GM19240 (cell line): Measurements from ENCODE around the gene ADAMTS2.
A peak's percentile ranks its signal among the peaks of the same experiment; 100 is the strongest.

Experiments used
- DNase-seq: peaks from one replicate; pipeline ENCODE4 v3.0.0; 2011; ENCODE audit warnings: low spot score; ENCODE audit not compliant: insufficient read length

ADAMTS2 gene

GRCh38 chr5:179181988-179182387, 163.3 kb downstream of the ADAMTS2 start:
- DNase-seq = no peak

GRCh38 chr5:179180921-179181645, 164.2 kb downstream of the ADAMTS2 start:
- no peak for DNase-seq

GRCh38 chr5:179180061-179180610, 165.1 kb downstream of the ADAMTS2 start:
- DNase-seq = no peak

- DNase-seq = no peak
Measured at GRCh38 chr5:179177711-179178575, 167.3 kb downstream of the ADAMTS2 start.

- no peak for DNase-seq
Measured at GRCh38 chr5:179176571-179177230, 168.6 kb downstream of the ADAMTS2 start.

GRCh38 chr5:179176166-179176565, 169.1 kb downstream of the ADAMTS2 start:
- DNase-seq = no peak

GRCh38 chr5:179171816-179172745, 173.2 kb downstream of the ADAMTS2 start:
- no peak for DNase-seq

GRCh38 chr5:179171251-179171815, 173.9 kb downstream of the ADAMTS2 start:
- no peak for DNase-seq

- DNase-seq = no peak
Measured at GRCh38 chr5:179170606-179171005, 174.7 kb downstream of the ADAMTS2 start.

- DNase-seq = no peak
Measured at GRCh38 chr5:179169836-179170235, 175.4 kb downstream of the ADAMTS2 start.

- no peak for DNase-seq
Measured at GRCh38 chr5:179168664-179169063, 176.6 kb downstream of the ADAMTS2 start.

GRCh38 chr5:179167871-179168451, 177.3 kb downstream of the ADAMTS2 start:
- no peak for DNase-seq

- peak; percentile 33 for DNase-seq
Measured at GRCh38 chr5:179166886-179167841, 178.1 kb downstream of the ADAMTS2 start.

GRCh38 chr5:179166171-179166885, 178.9 kb downstream of the ADAMTS2 start:
- no peak for DNase-seq

GRCh38 chr5:179165421-179166170, 179.7 kb downstream of the ADAMTS2 start:
- no peak for DNase-seq

GRCh38 chr5:179164331-179165311, 180.6 kb downstream of the ADAMTS2 start:
- DNase-seq = no peak
